Astrocyte (in vitro differentiated cells and primary cell): Measurements from ENCODE around the gene CPTP. TPM values are rescaled to one million over a fixed set of nuclear protein-coding genes. Genes with fewer than 3 reads are reported as not detected.

Experiments used
- DNase-seq: peaks from one replicate; pipeline ENCODE4 v3.0.0-alpha.2; 2010; ENCODE audit warnings: low read depth
- FAIRE-seq: peaks from 2 replicates; lab custom pipeline; 2011; peaks lifted over from hg19 to GRCh38; lab: Jason Lieb, UNC
- H2AFZ ChIP-seq: 2 replicates; pipeline ENCODE4 v1.6.0; 2012; ENCODE audit warnings: low read depth, low read length, inconsistent platforms
- H3K27ac ChIP-seq: 2 replicates; pipeline ENCODE4 v1.5.1; 2011; ENCODE audit warnings: low read depth, low read length, inconsistent platforms
- H3K27me3 ChIP-seq: 2 replicates; pipeline ENCODE4 v1.6.0; 2011; ENCODE audit warnings: low read length, inconsistent platforms; ENCODE audit not compliant: insufficient read depth
- H3K36me3 ChIP-seq: 2 replicates; pipeline ENCODE4 v1.5.1; 2011; ENCODE audit warnings: low read length, inconsistent platforms; ENCODE audit not compliant: insufficient read depth
- H3K4me1 ChIP-seq: 2 replicates; pipeline ENCODE4 v1.5.1; 2011; ENCODE audit warnings: low read length, inconsistent platforms; ENCODE audit not compliant: insufficient read depth
- H3K4me2 ChIP-seq: 2 replicates; pipeline ENCODE4 v1.6.0; 2012; ENCODE audit warnings: low read length, inconsistent platforms
- H3K4me3 ChIP-seq: 2 replicates; pipeline ENCODE4 v1.5.1; 2011; ENCODE audit warnings: low read depth, mild to moderate bottlenecking, low read length, inconsistent platforms; ENCODE audit not compliant: insufficient read depth
- H3K79me2 ChIP-seq: 2 replicates; pipeline ENCODE4 v1.6.0; 2012; ENCODE audit warnings: mild to moderate bottlenecking, low read length, inconsistent platforms; ENCODE audit not compliant: insufficient read depth
- H3K9ac ChIP-seq: 2 replicates; pipeline ENCODE4 v1.6.0; 2012; ENCODE audit warnings: mild to moderate bottlenecking, low read length, inconsistent platforms
- H3K9me3 ChIP-seq: 2 replicates; pipeline ENCODE4 v1.5.1; 2012; ENCODE audit warnings: low read depth, mild to moderate bottlenecking, low read length, inconsistent platforms; ENCODE audit not compliant: insufficient read depth
- H4K20me1 ChIP-seq: 2 replicates; pipeline ENCODE4 v1.6.0; 2012; ENCODE audit warnings: low read length, inconsistent platforms; ENCODE audit not compliant: insufficient read depth
- H3K27ac Mint-ChIP-seq: one replicate; pipeline ENCODE4 v1.8.0; 2021; ENCODE audit warnings: mild to moderate bottlenecking, mixed read lengths; ENCODE audit not compliant: unreplicated experiment
- H3K27me3 Mint-ChIP-seq: one replicate; pipeline ENCODE4 v1.8.0; 2021; ENCODE audit warnings: low read depth, mixed read lengths; ENCODE audit not compliant: unreplicated experiment
- H3K36me3 Mint-ChIP-seq: one replicate; pipeline ENCODE4 v1.8.0; 2021; ENCODE audit warnings: low read depth, mixed read lengths; ENCODE audit not compliant: unreplicated experiment
- H3K4me1 Mint-ChIP-seq: one replicate; pipeline ENCODE4 v1.8.0; 2021; ENCODE audit warnings: low read depth, mixed read lengths; ENCODE audit not compliant: unreplicated experiment
- H3K4me3 Mint-ChIP-seq: one replicate; pipeline ENCODE4 v1.8.0; 2021; ENCODE audit warnings: mild to moderate bottlenecking, moderate library complexity, mixed read lengths; ENCODE audit not compliant: unreplicated experiment
- H3K9me3 Mint-ChIP-seq: one replicate; pipeline ENCODE4 v1.8.0; 2021; ENCODE audit warnings: mild to moderate bottlenecking, mixed read lengths; ENCODE audit not compliant: unreplicated experiment
- EZH2 ChIP-seq: IDR thresholded peaks from 2 replicates; pipeline ENCODE4 v1.6.1; 2012; ENCODE audit warnings: mild to moderate bottlenecking, low read length, inconsistent platforms; ENCODE audit not compliant: insufficient read depth
- microRNA-seq: library from miRNA; unstranded; fragments of <30 nt; microRNA quantifications from one replicate; pipeline ENCODE4 v1.2.0, GENCODE V29; 2020
- total RNA-seq: library from RNA; stranded (reverse); gene quantifications from 2 replicates; pipeline ENCODE4 v1.2.1, GENCODE V29; 2021
- TF ChIP-seq, protein P1 (sequence below): IDR thresholded peaks from 2 replicates; pipeline ENCODE4 v1.5.1; 2011; ENCODE audit warnings: low read depth, mild to moderate bottlenecking, inconsistent platforms, low read length, moderate library complexity; ENCODE audit not compliant: insufficient read depth

Gene CPTP
- total RNA-seq, 1 donor from 2014 or later = 28.5 TPM

DNA sequence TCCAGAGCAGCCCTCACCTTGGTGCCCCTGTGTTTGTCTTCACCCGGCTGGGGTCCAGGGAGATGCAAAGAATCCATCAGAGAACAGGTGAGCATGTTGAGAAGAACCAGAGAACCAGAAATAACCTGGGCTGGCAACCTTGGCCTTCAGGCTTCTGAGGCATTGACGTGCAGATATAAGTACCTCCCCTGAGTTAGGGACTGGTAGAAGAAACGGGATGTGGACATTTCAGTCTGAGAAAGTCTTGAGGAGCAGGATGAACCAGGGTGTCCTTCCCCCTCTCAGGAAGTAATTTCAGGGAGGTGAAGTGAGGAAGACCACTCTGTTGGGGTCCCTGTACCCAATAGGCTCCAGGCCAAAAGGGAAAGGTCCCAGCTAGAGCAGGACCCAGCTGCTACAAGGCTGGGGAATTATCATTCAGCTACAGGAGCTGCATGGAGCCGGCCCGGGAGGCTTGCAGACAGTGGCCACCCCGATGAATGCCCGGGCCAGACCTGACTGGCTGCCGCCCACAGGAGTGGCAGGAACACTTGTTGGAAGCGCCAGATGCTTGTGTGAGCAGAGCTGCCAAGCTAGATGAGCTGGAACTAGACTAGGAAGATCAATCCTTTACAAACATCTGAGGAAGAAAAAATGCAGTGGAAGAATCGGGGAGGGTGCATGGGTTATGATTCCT, 52.1 kb downstream of the CPTP start:
- Mint-ChIP-seq H3K9me3 (no peaks in the 10 kb centered on the region), H3K4me3 (peak overlapping the region; percentile 74), H3K4me1 (peaks cover 10% of the 10 kb centered on the region), H3K27ac (peak overlapping the region; percentile 77), H3K27me3 (no peaks in the 10 kb centered on the region), H3K36me3 (peaks cover 2% of the 10 kb centered on the region)
- FAIRE-seq = no peak
- TF ChIP-seq, protein P1, sequence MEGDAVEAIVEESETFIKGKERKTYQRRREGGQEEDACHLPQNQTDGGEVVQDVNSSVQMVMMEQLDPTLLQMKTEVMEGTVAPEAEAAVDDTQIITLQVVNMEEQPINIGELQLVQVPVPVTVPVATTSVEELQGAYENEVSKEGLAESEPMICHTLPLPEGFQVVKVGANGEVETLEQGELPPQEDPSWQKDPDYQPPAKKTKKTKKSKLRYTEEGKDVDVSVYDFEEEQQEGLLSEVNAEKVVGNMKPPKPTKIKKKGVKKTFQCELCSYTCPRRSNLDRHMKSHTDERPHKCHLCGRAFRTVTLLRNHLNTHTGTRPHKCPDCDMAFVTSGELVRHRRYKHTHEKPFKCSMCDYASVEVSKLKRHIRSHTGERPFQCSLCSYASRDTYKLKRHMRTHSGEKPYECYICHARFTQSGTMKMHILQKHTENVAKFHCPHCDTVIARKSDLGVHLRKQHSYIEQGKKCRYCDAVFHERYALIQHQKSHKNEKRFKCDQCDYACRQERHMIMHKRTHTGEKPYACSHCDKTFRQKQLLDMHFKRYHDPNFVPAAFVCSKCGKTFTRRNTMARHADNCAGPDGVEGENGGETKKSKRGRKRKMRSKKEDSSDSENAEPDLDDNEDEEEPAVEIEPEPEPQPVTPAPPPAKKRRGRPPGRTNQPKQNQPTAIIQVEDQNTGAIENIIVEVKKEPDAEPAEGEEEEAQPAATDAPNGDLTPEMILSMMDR = no peak
- TF ChIP-seq EZH2 = no peak
- peaks cover 3% of the 10 kb centered on the region for H3K36me3 ChIP-seq
- no peaks in the 10 kb centered on the region for H3K27me3 ChIP-seq
- H3K4me2 ChIP-seq = no peak overlapping the region
- no peak for DNase-seq
- H3K27ac ChIP-seq = no peak overlapping the region
- H2AFZ ChIP-seq = no peak overlapping the region
- peaks cover 31% of the 10 kb centered on the region for H3K79me2 ChIP-seq
- peaks cover 15% of the 10 kb centered on the region for H3K4me1 ChIP-seq
- H3K4me3 ChIP-seq = no peak overlapping the region
- H4K20me1 ChIP-seq = peaks cover 23% of the 10 kb centered on the region
- H3K9ac ChIP-seq = no peak overlapping the region
- no peaks in the 10 kb centered on the region for H3K9me3 ChIP-seq

DNA sequence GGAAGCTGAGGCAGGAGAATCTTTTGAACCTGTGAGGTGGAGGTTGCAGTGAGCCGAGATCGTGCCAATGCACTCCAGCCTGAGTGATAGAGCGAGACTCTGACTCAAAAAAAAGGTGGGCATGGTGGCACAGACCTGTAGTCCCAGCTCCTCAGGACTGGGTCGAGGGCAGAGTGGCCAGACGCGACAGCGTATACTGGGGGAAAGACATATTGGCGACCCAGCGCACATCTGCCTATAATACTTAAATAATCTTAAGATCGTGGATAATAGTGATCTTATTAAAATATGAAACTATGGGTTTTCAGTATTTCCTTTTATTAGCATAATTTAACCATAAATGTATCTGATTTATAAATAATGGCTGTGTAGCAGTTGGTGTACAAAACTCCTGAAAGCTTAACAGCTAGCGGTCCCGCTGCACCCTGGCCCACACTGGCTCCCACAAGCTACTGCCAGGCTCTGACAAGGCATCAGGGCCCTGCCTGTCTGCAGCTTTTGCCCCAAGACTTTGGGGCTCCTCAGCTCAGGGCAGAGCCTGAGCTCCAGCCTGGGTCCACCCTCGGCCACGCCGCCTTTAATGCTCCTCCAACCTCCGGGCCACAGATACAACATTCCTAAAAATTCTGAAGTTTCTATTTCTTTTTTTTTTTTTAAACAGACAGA, 53.1 kb downstream of the CPTP start:
- no peaks in the 10 kb centered on the region for H3K9me3 Mint-ChIP-seq
- TF ChIP-seq, protein P1 = no peak
- no peak for TF ChIP-seq EZH2

More for the DNA sequence above, 53.1 kb downstream of the CPTP start:
- DNase-seq (no peak), FAIRE-seq (no peak)
- Histone ChIP-seq H3K4me3 (no peak overlapping the region), H3K36me3 (peaks cover 3% of the 10 kb centered on the region), H3K9ac (no peak overlapping the region), H3K4me1 (peaks cover 12% of the 10 kb centered on the region), H3K27me3 (no peaks in the 10 kb centered on the region), H4K20me1 (peaks cover 25% of the 10 kb centered on the region), H3K27ac (no peak overlapping the region), H3K9me3 (no peaks in the 10 kb centered on the region), H2AFZ (no peak overlapping the region), H3K4me2 (no peak overlapping the region), H3K79me2 (peaks cover 34% of the 10 kb centered on the region)
- H3K27ac Mint-ChIP-seq = peak overlapping the region; percentile 18
- H3K4me3 Mint-ChIP-seq = no peak overlapping the region
- H3K36me3 Mint-ChIP-seq = peaks cover 2% of the 10 kb centered on the region
- no peaks in the 10 kb centered on the region for H3K27me3 Mint-ChIP-seq
- H3K4me1 Mint-ChIP-seq = peaks cover 8% of the 10 kb centered on the region

Small RNA genes lying within 50 kb of the gene (microRNA-seq; reads per million reads assigned to microRNA genes)
- 11.5 reads per million, percentile 38 among the genes with 10 or more reads in this experiment for gene MIR6726
- 3.6 reads per million, percentile 11 among the genes with 10 or more reads in this experiment for gene MIR6727
- gene MIR6808 = not detected

Other genes with a start within 250 kb of the CPTP start
- gene C1orf159, start 208.7 kb upstream of the CPTP start, total RNA-seq = 10.6 and 13.9 TPM in 2 replicates
- not detected in 2 replicates for gene TTLL10, start 150.9 kb upstream of the CPTP start, total RNA-seq
- gene TNFRSF18, start 118.2 kb upstream of the CPTP start, total RNA-seq = 0.65 and 0.66 TPM in 2 replicates
- 0.34 and 0.41 TPM in 2 replicates for gene TNFRSF4, start 110.6 kb upstream of the CPTP start, total RNA-seq
- gene SDF4, start 92.8 kb upstream of the CPTP start, total RNA-seq = 175 and 180 TPM in 2 replicates
- gene B3GALT6, start 92.6 kb upstream of the CPTP start, total RNA-seq = 22.4 and 27.5 TPM in 2 replicates
- gene C1QTNF12, start 78.1 kb upstream of the CPTP start, total RNA-seq = 3.9 and 4.7 TPM in 2 replicates
- 58.7 and 67.4 TPM in 2 replicates for gene UBE2J2, start 50.9 kb upstream of the CPTP start, total RNA-seq
- gene SCNN1D, start 44.4 kb upstream of the CPTP start, total RNA-seq = 4.4 and 5.0 TPM in 2 replicates
- 60.2 and 64.0 TPM in 2 replicates for gene ACAP3, start 16.9 kb upstream of the CPTP start, total RNA-seq
- gene PUSL1, start 16.2 kb upstream of the CPTP start, total RNA-seq = 28.0 and 29.4 TPM in 2 replicates
- gene INTS11, start 142 bp upstream of the CPTP start, total RNA-seq = 75.9 and 84.8 TPM in 2 replicates
- 0.41 and 0.50 TPM in 2 replicates for gene TAS1R3, start 6.5 kb downstream of the CPTP start, total RNA-seq
- 54.0 and 55.0 TPM in 2 replicates for gene DVL1, start 24.6 kb downstream of the CPTP start, total RNA-seq
- 112 and 139 TPM in 2 replicates for gene MXRA8, start 33.8 kb downstream of the CPTP start, total RNA-seq
- gene AURKAIP1, start 50.4 kb downstream of the CPTP start, total RNA-seq = 135 and 139 TPM in 2 replicates
- 194 and 197 TPM in 2 replicates for gene CCNL2, start 74.5 kb downstream of the CPTP start, total RNA-seq
- gene MRPL20, start 82.5 kb downstream of the CPTP start, total RNA-seq = 87.3 and 88.5 TPM in 2 replicates
- gene ANKRD65, start 96.5 kb downstream of the CPTP start, total RNA-seq = 0.64 TPM in 1 of 2 replicates, not detected in the other
- 60.4 and 81.2 TPM in 2 replicates for gene VWA1, start 110.9 kb downstream of the CPTP start, total RNA-seq
- gene ATAD3C, start 124.9 kb downstream of the CPTP start, total RNA-seq = 1.8 and 2.5 TPM in 2 replicates
- 55.3 and 63.0 TPM in 2 replicates for gene ATAD3B, start 147.0 kb downstream of the CPTP start, total RNA-seq
- gene ATAD3A, start 187.4 kb downstream of the CPTP start, total RNA-seq = 51.1 and 54.9 TPM in 2 replicates
- gene TMEM240, start 215.8 kb downstream of the CPTP start, total RNA-seq = 7.0 and 9.0 TPM in 2 replicates